ENCODE measurements around the gene PLA2G3. TPM values are rescaled to one million over a fixed set of nuclear protein-coding genes. Genes with fewer than 3 reads are reported as not detected.
A peak's percentile ranks its signal among the peaks of the same experiment; 100 is the strongest.
"Not testable (repeated sequence)": the region's sequence is repeated elsewhere in the genome, so short reads cannot be mapped to it uniquely, and the experiment has no call there.

Gene PLA2G3, protein sequence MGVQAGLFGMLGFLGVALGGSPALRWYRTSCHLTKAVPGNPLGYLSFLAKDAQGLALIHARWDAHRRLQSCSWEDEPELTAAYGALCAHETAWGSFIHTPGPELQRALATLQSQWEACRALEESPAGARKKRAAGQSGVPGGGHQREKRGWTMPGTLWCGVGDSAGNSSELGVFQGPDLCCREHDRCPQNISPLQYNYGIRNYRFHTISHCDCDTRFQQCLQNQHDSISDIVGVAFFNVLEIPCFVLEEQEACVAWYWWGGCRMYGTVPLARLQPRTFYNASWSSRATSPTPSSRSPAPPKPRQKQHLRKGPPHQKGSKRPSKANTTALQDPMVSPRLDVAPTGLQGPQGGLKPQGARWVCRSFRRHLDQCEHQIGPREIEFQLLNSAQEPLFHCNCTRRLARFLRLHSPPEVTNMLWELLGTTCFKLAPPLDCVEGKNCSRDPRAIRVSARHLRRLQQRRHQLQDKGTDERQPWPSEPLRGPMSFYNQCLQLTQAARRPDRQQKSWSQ
- total RNA-seq = not detected
- long read RNA-seq = 0 reads

DNA sequence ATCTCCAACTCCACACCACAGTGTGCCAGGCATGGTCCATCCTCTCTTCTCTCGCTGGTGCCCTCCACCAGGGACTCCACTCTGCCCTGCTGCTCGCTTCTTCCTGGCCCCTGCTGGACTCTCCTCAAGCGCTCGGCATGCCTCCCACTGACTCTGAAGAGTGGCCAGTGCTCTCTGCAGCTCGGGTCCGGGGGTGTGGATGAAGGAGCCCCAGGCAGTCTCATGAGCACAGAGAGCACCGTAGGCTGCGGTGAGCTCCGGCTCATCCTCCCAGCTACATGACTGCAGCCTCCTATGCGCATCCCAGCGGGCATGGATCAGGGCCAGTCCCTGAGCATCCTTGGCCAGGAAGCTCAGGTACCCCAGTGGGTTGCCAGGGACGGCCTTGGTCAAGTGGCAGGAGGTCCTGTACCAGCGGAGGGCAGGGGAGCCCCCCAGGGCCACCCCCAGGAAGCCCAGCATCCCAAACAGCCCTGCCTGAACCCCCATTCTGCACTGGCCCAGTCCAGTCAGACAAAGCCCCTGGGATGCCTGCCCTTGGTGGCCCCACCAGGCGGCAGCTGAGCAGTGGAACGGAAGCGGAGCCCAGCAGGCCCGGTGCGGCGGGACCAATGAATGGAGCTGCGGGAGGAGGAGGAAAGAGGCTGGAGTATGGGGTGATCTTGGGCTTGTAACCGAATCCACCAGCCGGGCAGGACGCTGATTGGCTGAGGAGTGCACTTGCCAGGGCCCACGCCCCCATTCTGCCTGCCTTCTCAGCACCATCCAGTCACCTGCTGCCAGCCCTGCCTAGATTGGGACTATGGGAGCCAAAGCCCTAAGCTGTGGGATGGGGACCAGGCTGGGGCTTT is at the start of gene PLA2G3:
PLA2G3 (minus strand) TSS at position 643 of the 851 bp plus-strand sequence; CDS start at position 489, 154 bp downstream.
- ATAC-seq (ENCODE audit: poor library complexity) (peak; percentile 19), DNase-seq (no peak)
- intact Hi-C loops (cut with DNase I) = no loop called here

GRCh38 chr22:31187627-31188026 is 47.3 kb upstream of the PLA2G3 start:
- DNase-seq (no peak), ATAC-seq (ENCODE audit: poor library complexity) (no peak)
- intact Hi-C loops (cut with DNase I) = no loop called here

DNA sequence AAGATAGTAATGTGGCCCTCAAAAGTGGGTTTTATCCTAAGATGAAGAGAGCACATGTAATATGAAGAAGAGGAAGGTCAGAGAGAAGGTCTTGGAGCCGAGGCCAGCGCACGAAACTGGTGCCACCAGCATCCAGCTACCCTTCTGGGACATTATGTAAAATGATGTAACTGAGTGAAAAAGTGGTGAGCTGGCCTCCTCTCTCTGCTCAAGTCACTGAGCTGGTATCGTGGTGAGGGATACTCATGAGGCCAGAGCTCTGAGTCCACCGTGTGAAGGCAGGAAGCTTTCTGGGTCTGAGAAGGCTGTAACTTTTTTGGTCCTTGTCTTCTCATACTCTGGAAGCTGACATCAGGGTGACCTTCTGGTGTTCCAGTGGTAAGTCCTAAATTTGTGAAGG is 44.7 kb upstream of the PLA2G3 start:
- DNase-seq = no peak
- no peak for ATAC-seq (ENCODE audit: poor library complexity)
- intact Hi-C loops (cut with DNase I) = no loop called here

DNA sequence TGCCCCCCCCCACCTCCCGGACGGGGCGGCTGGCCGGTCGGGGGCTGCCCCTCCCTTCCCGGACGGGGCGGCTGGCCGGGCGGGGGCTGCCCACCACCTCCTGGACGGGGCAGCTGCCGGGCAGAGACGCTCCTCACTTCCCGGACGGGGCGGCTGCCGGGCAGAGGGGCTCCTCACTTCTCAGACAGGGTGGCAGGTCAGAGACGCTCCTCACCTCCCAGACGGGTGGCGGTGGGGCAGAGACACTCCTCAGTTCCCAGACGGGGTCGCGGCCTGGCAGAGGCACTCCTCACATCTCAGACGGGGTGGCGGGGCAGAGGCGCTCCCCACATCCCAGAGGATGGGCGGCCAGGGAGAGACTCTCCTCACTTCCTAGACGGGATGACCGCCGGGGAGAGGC is 43.7 kb upstream of the PLA2G3 start:
- intact Hi-C loops (cut with DNase I) = no loop called here
- ATAC-seq (ENCODE audit: poor library complexity) (no peak), DNase-seq (no peak)

DNA sequence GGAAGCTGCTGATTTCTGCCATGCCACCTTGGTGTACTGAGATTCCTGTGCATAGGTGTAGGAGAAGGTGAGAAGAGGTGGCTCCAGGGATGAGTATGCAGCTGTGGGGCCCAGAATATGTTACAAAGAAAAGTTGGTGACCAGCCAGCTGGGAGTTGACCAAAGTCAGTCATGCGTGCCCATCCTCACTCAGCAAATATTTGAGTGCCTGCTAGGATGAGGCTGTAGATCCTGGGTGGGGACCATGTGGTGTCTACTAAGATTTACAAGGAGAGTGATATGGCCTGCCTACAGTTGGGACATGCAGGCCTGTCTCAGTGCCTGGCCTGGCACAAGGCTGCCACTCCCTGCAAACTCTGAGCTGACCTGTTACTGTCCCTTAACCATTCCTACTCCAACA is 39.0 kb upstream of the PLA2G3 start:
- peak; percentile 38 for ATAC-seq (ENCODE audit: poor library complexity)
- intact Hi-C loops (cut with DNase I) = no loop called here

GRCh38 chr22:31178859-31179258 is 38.6 kb upstream of the PLA2G3 start:
- intact Hi-C loops (cut with DNase I) = no loop called here
- DNase-seq (no peak), ATAC-seq (ENCODE audit: poor library complexity) (no peak)

More for the DNA sequence above, 39.0 kb upstream of the PLA2G3 start:
- no peak for DNase-seq

DNA sequence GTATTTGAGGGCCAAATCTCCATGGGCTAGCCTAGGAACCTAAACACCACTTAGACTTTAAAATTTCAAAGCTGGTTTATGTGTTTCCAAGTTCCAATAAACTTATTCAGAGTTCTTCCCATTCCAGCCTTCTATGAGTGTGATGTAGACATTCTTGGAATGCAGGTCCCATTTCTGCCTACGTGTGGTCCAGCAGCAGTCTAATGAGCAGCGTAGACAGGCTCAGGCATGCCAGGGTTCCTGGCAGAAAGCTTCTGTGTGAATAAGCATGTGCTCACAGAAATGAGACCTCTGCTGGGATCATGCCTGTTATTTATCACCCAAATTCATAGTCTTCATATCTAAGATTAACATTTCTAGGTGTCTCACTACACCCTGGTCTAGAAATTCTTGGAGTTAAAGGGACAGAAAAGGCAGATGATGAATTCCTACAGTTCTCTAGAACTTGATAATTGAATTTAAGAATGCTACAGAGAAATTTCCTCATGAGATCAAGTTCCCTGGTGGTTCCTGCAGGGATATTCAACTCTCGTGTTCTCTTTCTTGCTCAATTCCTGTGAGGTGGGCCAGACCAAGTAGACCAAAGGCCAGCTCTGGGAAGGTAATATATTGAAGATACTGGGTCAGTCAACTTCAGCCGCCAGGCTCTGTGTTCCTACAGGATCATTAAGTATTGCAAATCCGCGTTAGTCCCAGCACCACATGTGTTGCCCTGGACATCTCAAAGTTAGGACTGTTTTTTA is 37.3 kb upstream of the PLA2G3 start:
- no peak for ATAC-seq (ENCODE audit: poor library complexity)
- DNase-seq = no peak
- intact Hi-C loops (cut with DNase I) = no loop called here

DNA sequence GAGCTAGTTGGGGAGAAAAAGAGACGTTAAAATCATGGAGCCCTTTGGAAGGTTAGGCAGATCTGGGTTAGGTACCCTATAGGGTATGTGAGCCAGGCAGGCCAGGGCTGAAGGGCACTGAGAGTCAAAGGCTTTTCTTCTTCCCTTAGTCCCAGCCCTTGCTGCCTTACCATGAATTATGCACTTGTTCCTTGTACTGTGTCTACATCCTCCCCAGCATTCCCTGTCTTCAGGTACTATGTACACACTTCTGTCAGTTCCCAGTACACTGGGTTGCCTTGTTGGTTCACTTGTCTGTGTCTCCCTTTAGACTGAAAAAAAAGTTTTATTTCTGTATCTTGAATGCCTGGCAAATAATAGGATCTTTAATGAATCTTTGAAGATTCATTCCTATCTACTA is 36.6 kb upstream of the PLA2G3 start:
- DNase-seq (no peak), ATAC-seq (ENCODE audit: poor library complexity) (no peak)
- intact Hi-C loops (cut with DNase I) = no loop called here

DNA sequence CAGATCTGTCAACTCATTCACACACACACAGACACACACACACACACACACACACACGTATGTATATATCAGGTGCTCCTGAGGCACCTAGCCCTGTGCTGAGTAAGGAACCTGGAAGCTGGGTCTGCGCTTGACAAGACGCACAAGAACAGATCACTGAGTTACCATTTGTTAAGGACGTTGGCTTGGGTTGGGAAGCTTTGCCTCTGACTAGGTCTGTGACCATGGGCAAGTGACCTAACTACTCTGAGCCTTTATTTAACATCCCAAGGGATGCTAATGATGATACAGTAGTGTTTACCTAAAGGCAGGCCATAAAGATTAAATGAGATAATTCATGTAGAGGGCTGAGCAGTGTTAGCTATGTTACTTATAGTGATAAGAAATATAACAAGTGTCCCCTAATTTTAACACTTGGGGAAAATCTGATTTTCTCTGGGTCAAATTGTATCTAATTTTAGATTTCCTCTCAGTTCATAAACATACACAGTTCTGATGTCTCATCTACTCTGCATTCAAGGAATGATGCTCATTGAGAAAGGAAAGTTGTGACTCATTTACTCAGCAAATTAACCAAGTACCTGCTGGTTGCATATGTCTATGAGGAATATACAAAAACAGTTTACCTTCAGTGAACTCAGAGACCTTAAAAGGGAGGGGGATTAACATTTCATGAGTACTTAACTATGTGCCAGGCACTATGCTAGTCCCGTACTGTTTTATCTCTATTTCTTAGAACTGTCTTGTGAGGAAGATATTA is 33.3 kb upstream of the PLA2G3 start:
- intact Hi-C loops (cut with DNase I) = no loop called here
- DNase-seq = no peak
- ATAC-seq (ENCODE audit: poor library complexity) = no peak

DNA sequence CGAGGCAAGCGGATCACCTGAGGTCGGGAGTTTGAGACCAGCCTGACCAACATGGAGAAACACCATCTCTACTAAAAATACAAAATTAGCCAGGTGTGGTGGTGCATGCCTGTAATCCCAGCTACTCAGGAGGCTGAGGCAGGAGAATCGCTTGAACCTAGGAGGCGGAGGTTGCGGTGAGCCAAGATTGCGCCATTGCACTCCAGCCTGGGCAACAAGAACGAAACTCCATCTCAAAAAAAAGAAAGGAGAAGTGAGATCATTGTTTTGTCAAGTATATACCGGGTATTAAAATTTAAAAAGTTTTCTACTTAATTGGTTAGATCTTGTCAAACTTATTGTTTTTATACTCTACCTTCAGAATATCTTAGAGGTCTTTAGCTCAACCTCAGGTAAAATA is 31.4 kb upstream of the PLA2G3 start:
- ATAC-seq (ENCODE audit: poor library complexity); intact Hi-C loops (cut with DNase I): not testable (repeated sequence)
- peak; percentile 56 for DNase-seq

- intact Hi-C loops (cut with DNase I) = no loop called here
- DNase-seq (no peak), ATAC-seq (ENCODE audit: poor library complexity) (no peak)
These were observed 30.7 kb upstream of the PLA2G3 start for GRCh38 chr22:31170971-31171370.

DNA sequence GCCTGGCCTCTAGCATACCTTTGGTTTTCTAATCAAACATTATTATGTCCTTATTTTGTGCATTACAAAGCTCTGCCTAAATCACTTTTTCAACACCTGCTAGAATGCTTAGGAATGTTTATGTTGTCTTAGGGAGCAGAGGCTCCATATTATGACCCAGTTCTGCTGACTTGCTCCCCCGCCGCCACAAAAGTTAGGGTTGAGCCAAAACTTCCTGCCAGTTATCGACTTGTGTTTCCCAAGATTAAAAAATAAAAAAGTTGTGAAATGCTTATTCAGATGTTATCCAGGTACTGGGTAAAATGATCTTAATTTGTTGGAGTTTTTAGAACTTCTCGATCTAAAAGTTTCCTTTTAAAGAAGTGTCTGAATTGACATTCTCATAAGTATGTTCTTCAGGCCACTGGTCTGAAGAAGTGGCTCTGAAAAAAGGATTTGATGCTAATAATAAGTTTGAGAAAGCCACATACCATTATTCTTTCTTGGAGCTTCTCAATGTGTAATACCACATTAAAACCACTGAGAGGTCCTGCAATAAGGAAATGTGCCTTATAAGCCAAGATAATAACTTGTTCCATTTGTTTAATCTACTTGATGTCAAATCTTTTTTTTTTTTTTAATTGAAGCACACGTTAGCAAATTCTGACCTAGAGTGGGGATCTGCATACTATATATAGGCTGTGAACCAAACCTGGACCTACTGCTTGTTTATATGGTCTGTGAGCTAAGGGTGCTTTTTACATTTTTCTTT is 21.9 kb upstream of the PLA2G3 start:
- intact Hi-C loops (cut with DNase I) = no loop called here
- DNase-seq (no peak), ATAC-seq (ENCODE audit: poor library complexity) (no peak)

- intact Hi-C loops (cut with DNase I) = no loop called here
- no peak for DNase-seq
- no peak for ATAC-seq (ENCODE audit: poor library complexity)
These were observed 21.1 kb upstream of the PLA2G3 start for GRCh38 chr22:31161386-31161785.

GRCh38 chr22:31160328-31160978 is 20.1 kb upstream of the PLA2G3 start:
- DNase-seq (no peak), ATAC-seq (ENCODE audit: poor library complexity) (peak; percentile 59)
- intact Hi-C loops (cut with DNase I) = no loop called here

DNA sequence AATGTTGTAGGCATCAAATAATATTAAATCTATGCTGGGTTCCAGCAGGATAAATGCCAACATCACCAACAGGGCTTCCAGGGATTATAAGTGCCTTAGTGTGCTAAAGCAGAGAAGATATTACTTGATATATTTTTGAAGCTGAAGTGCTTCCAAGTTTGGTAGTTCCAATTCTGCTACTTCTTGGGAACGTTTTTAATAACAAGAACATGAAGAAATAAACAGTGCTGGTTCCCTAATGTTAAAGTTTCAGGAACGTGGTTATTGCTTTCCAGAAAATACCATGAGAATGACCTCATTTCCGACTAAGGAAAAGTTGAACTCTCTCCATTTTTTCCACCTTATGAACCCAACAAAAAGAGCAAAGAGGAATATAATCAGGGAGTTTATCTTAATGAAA is 15.1 kb upstream of the PLA2G3 start:
- intact Hi-C loops (cut with DNase I) = no loop called here
- ATAC-seq (ENCODE audit: poor library complexity) (no peak), DNase-seq (no peak)

DNA sequence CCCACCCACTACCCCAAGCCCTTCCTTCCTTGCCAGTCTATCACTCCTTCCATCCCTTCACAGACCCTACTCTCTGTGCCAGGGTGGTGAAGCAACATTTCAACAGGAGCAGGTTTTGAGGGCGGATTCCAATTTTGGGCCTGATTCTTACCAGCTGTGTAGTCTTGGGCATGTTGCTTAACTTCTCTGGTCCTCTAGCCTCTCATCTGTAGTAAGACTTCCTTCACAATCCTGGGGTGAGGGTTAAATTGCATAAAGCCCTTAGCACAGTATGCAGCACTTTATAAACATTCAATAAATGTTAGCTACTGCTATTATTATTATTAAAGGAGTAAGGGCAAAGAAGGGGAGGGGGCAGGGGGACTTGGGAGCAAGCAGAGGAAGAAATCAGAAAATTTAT is 14.7 kb upstream of the PLA2G3 start:
- DNase-seq = no peak
- no peak for ATAC-seq (ENCODE audit: poor library complexity)
- intact Hi-C loops (cut with DNase I) = loop anchor here (5.0 kb wide), 1 partner anchor 68 kb away; no protein-coding TSS in a partner anchor

DNA sequence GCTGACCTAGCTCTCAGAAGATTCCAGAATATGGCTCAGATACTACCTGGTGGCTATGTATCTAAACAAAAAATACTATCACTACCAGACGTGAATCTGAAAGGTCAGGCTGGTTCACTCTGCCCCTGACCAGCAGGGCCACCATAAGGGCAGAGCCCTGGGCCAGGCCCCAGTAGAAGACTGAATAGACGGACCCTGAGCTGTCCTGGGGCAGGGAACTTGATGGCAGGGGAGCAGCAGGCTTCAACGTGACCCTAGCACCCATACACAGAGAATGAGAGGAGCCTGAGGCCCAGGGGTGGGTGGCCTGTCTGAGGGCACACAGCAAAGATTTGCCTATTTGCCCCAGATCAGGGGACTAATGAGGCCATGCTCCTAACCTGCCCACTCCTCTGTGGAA is 13.0 kb upstream of the PLA2G3 start:
- intact Hi-C loops (cut with DNase I) = loop anchor here (5.0 kb wide), 1 partner anchor 66 kb away; no protein-coding TSS in a partner anchor
- DNase-seq (no peak), ATAC-seq (ENCODE audit: poor library complexity) (no peak)

Data from Right ventricle myocardium superior (tissue), 1 donor.